ENCODE data around the gene PPIE. TPM values are rescaled to one million over a fixed set of nuclear protein-coding genes. Genes with fewer than 3 reads are reported as not detected.
"Not testable (repeated sequence)": the region's sequence is repeated elsewhere in the genome, so short reads cannot be mapped to it uniquely, and the experiment has no call there.

PPIE gene
- total and polyA plus RNA-seq, 9 donors, result 30.9 to 103 (median 46.9) TPM

GRCh38 chr1:39770100-39771021 is 31.7 kb downstream of the PPIE start:
- intact Hi-C loops (cut with DNase I); H3K27me3 ChIP-seq; H3K4me1 ChIP-seq (ENCODE audit: insufficient read depth); H3K9me3 ChIP-seq; H3K36me3 ChIP-seq; H3K27ac ChIP-seq; H3K4me3 ChIP-seq; DNase-seq: not testable (repeated sequence)
- 2 to 10% (median 10%) methylated on average over 23 to 28 of the region's 71 CpGs for WGBS, 3 donors

- H3K36me3 ChIP-seq; H3K9me3 ChIP-seq; H3K4me1 ChIP-seq (ENCODE audit: insufficient read depth); H3K27me3 ChIP-seq; H3K4me3 ChIP-seq; H3K27ac ChIP-seq; DNase-seq; intact Hi-C loops (cut with DNase I): not testable (repeated sequence)
- 2 to 3% methylated on average over 40 to 44 of the region's 57 CpGs; no CpG with 5 or more reads in 1 of the 3 donors for WGBS, 3 donors
Measured at GRCh38 chr1:39771022-39771532, 32.4 kb downstream of the PPIE start, which contains the start of gene OXCT2. Gene OXCT2, minus strand, starts transcription at chr1:39771348. Its CDS starts 93 bp downstream, at chr1:39771255.

DNA sequence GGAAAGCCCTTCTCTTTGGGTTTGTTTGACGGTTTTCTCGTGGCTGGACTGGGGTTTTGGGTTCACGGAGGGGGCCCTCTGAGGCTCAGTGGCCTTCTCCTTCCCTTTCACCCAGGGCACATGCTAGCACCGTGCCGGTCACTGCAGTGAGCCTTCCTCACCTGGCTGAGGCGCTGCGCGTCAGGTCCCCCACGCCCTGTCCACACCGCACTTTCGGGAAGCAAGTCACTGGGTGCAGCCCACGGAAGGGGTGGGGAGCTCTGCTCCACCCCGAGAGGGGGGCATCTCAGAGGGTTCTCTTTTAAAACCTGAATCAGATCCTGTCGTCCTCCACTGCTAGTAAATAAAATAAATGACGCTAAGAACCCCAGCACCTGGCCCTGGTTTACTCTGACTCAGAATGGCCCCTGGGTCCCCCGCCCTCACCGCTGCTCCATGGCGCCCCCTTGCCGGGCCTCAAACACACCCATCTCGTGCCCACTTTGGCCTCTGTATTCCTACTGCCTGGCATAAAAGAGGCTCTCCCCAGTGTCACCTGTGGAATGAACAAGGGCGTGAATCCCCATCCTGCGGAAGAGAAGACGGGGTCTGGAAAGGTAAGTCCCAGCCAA is 34.8 kb downstream of the PPIE start:
- H3K9me3 ChIP-seq; H3K27me3 ChIP-seq; intact Hi-C loops (cut with DNase I); H3K4me1 ChIP-seq (ENCODE audit: insufficient read depth); H3K27ac ChIP-seq; H3K36me3 ChIP-seq; H3K4me3 ChIP-seq; DNase-seq: not testable (repeated sequence)
- 21 to 47% methylated on average over 2 to 3 of the region's 23 CpGs; no CpG with 5 or more reads in 1 of the 3 donors for WGBS, 3 donors

DNA sequence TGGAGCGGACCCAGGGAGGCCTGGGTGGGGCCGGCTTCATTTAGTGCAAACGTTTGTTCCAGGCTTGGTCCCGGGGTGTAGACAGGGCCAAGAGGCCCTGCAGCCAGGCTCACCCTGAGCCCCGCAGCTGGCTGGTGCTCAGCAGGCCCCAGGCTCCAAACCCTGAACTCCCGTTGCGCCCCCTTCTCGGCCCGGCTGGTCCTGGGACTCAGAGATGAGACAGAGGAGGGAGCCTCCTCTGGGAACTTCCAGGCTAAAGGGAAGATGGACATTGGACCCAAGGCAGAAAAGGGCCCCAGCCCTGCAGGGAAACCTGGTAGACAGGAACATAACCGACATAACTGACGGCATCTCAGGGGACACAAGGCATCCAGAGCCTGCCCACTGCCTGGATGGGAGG is 36.5 kb downstream of the PPIE start:
- H3K27me3 ChIP-seq; H3K4me1 ChIP-seq (ENCODE audit: insufficient read depth); H3K9me3 ChIP-seq; H3K4me3 ChIP-seq; H3K36me3 ChIP-seq; intact Hi-C loops (cut with DNase I); DNase-seq; H3K27ac ChIP-seq: not testable (repeated sequence)
- WGBS, 3 donors, result 78 to 88% (median 80%) methylated on average over 2 to 11 of the region's 11 CpGs

GRCh38 chr1:39775676-39776399 is 37.2 kb downstream of the PPIE start:
- H3K36me3 ChIP-seq; DNase-seq; H3K27ac ChIP-seq; H3K9me3 ChIP-seq; intact Hi-C loops (cut with DNase I); H3K27me3 ChIP-seq; H3K4me3 ChIP-seq; H3K4me1 ChIP-seq (ENCODE audit: insufficient read depth): not testable (repeated sequence)
- WGBS, 3 donors, result 65 to 86% (median 81%) methylated on average over 8 to 15 of the region's 20 CpGs

GRCh38 chr1:39776400-39776713 is 37.7 kb downstream of the PPIE start:
- WGBS, 3 donors, result 68 to 77% (median 76%) methylated on average over 12 of the region's 12 CpGs
- Histone ChIP-seq H3K36me3 (no peaks in the 10 kb centered on the region), H3K4me3 (no peak overlapping the region), H3K9me3 (no peaks in the 10 kb centered on the region), H3K27me3 (no peaks in the 10 kb centered on the region), H3K27ac (no peak overlapping the region), H3K4me1 (ENCODE audit: insufficient read depth) (no peaks in the 10 kb centered on the region)
- no peak for DNase-seq
- TF ChIP-seq EP300 (IDR thresholded peaks at IDR 0.05) (no peak), CTCF (IDR thresholded peaks at IDR 0.05) (no peak), POLR2A (IDR thresholded peaks at IDR 0.05) (no peak)
- intact Hi-C loops (cut with DNase I), result no loop called here
